NCI-H187 (cell line): Measurements from ENCODE around the gene ATXN3.
"Not testable (repeated sequence)": the region's sequence is repeated elsewhere in the genome, so short reads cannot be mapped to it uniquely, and the experiment has no call there.

Experiments used
- DNase-seq, 2 experiments: peaks; one replicate each; lab custom pipeline; 2025; lab: John Stamatoyannopoulos, UW

The ATXN3 gene

DNA sequence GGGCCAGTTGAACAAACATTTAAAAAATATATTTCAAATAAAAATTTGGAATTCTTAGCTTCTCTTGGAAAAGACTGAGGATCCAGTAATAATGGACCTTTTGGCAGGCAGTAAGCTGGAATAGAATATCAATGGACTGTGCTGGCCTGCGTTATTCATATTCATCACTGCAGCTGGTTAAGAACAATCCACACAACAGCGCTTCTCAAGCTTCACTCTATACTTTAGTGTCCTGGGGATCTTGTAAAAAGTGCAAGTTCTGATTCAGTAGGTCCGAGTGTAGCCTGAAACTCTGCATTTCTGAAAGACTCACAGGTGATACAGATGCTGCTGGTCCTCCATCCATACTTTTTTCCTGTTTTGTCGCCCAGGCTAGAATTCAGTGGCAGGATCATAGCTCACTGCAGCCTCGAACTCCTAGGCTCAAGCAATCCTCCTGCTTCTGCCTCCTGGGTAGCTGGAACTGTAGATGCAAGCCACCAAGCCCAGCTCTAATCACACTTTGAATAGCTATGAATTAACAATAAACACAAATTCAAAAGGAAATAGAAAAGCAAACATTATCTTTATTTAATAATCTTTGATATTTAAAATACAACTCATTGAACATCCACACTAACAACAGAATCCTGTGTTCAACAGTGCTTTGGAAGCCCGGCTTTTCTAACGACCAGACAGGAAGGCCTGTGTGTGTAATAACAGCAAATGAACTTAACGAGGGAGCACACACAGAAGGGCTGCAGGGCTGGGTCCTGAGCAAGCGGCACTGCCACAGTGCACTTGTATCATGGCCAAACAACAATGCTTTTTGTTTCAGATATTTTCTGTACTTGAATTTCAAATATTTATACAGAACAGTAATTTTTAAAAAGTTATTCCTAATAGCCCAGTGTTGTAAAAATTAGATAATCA is 48.1 kb downstream of the ATXN3 start:
- no peak for DNase-seq

GRCh38 chr14:92049781-92050180 is 56.6 kb downstream of the ATXN3 start:
- no peak for DNase-seq

GRCh38 chr14:92049221-92049620 is 57.2 kb downstream of the ATXN3 start:
- not testable (repeated sequence) for DNase-seq

- DNase-seq, result not testable (repeated sequence)
Observed at GRCh38 chr14:92045904-92046303, 60.5 kb downstream of the ATXN3 start.

DNA sequence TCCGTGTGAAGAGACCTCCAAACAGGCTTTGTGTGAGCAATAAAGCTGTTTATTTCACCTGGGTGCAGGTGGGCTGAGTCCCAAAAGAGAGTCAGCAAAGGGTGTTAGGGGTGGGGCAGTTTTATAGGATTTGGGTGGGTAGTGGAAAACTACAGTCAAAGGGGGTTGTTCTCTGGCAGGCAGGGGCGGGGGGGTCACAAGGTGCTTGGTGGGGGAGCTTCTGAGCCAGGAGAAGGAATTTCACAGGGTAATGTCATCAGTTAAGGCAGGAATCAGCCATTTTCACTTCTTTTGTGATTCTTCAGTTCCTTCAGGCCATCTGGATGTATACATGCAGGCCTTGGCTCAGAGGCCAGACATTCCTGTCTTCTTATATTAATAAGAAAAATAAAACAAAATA is 64.6 kb downstream of the ATXN3 start:
- DNase-seq, result not testable (repeated sequence)

- no peak for DNase-seq
Observed at GRCh38 chr14:92041203-92041602, 65.2 kb downstream of the ATXN3 start.

- peak; percentile 20 to 72 for DNase-seq
Observed at GRCh38 chr14:92040431-92041051, 65.8 kb downstream of the ATXN3 start.

- peak; percentile 91 to 95 for DNase-seq
Observed at GRCh38 chr14:92039719-92040430, 66.5 kb downstream of the ATXN3 start, which contains the start of gene TRIP11. Gene TRIP11 (minus strand): TSS chr14:92040059. CDS start chr14:92039685, 374 bp downstream.

DNA sequence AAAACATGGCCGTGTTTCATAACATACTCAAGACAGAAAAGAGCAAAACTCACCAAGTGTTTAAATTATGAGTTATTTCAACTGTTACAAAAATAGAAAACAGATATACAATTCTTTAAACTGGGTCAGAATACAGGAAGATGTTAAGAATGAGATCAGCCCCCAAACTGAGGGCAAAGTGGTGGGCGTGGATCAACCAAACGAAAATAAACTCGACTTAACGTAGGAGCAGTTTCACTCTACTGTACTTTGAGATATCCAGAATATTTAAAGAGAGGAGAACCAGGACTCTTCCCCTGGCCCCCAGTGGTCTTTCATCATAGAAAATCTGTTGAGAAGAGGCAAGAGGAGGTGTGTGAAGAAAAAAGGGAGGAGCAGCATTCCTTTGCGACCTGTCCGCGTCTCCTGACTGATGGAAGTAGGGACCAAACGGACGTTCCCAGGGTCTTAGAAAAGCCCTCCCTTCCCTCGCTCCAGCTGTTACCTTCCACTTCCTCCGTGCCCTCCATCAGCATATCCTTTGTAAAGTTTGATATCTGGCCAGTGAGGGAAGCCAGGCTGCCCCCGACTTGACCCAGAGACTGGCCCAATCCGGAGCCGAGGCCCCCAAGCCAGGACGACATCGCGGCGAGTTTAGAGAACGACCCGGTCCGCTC is 67.2 kb downstream of the ATXN3 start:
- no peak for DNase-seq

DNA sequence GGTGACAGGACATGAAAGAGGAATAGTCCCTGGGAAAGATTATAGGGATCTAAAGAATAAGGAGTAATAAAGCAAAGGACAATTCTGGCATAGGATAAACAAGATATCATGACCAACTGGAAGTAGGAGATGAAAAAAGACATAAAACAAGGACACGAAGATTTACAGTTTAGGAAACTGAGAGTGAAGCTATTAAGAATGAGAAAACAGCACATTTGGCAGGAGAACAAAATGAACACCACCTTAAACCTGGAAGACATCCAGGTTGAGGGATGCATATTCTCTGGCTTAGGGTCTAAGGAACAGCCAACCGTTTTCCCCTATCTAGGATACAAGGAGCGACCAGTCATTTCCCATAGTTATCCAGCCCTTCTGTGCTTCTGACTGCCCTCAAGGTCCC is 68.4 kb downstream of the ATXN3 start:
- DNase-seq, result no peak

DNA sequence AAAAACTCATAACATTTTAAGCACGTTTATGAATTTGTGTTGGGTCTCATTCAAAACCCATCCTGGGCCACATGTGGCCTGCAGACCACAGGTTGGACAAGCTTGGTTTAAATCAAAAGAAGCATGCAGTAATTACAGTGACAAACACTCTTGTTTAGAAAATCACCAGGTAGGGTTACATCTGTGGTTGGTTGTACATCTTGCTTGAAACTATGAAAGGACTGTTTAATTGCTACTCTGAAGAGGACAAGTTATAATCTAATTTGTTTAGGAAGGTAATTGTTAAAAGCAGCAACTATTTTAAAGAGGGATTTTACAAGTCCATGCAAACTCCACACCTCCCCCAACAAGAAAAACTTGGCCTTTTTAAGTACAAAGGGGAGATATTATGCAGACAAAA is 70.5 kb downstream of the ATXN3 start:
- DNase-seq, result no peak

- DNase-seq, result no peak
Observed at GRCh38 chr14:92033906-92034687, 72.3 kb downstream of the ATXN3 start.

GRCh38 chr14:92033433-92033832 is 72.9 kb downstream of the ATXN3 start:
- no peak for DNase-seq

DNA sequence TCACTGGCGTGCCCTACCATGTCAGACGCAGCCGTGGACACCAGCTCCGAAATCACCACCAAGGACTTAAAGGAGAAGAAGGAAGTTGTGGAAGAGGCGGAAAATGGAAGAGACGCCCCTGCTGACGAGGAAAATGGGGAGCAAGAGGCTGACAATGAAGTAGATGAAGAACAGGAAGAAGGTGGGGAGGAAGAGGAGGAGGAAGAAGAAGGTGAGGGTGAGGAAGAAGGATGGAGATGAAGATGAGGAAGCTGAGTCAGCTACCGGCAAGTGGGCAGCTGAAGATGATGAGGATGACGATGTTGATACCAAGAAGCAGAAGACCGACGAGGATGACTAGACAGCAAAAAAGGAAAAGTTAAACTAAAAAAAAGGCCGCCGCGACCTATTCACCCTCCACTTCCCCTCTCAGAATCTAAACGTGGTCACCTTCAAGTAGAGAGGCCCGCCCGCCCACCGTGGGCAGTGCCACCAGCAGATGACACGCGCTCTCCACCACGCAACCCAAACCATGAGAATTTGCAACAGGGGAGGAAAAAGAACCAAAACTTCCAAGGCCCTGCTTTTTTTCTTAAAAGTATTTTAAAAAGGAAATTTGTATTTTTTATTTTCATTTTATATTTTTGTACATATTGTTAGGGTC is 79.7 kb downstream of the ATXN3 start:
- no peak for DNase-seq

DNA sequence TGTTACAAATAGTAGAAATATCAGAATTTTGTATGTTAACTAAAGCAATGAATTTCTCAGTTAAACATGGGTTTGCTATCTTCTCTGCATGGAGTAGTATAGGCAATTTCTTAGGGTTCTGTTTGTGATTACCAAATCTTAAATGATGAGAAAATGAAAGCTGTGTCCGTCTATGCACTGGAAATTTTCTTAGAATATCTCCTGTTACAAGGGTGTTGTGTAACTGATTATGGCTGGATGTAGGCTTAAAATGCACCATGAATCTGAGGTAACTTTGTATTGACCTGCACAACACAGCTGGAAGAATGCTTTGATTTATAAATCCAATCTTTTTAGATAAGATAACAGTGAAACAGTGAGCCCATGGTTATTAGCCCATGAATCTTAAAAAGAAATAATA is 84.3 kb downstream of the ATXN3 start:
- DNase-seq, result no peak

- DNase-seq, result no peak
Observed at GRCh38 chr14:92021523-92021922, 84.9 kb downstream of the ATXN3 start.

GRCh38 chr14:92014040-92014439 is 92.3 kb downstream of the ATXN3 start:
- no peak for DNase-seq

DNA sequence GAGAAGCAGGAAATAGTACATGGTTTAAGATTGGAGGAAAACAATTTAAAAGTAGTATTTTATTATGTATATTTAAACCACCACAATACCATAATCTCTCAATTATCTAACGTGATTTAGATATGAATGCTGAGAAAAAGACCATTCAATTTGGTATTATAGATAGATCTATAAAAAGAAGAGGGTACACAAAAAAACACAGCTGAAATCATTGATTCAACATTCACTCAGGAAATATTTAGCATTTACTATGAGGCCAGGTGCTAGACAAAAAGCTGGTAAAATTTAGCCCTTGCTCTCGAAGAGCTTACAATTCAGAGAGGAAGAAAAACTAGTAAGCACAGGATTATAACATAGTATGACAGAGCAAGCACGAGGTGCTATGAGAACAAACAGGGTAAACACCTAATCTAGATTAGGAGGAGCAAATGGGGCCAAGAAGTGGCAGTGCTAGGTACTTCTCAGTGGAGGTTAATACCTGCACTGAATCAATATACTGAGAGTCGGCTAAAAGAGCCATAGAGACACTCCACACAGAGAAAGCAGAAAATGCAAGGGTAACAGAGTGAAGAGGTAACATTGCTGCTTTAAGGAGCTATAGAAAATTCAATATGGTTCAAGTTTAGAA is 94.1 kb downstream of the ATXN3 start:
- no peak for DNase-seq

- DNase-seq, result no peak
Observed at GRCh38 chr14:92010644-92011043, 95.7 kb downstream of the ATXN3 start.

GRCh38 chr14:92009604-92010003 is 96.8 kb downstream of the ATXN3 start:
- no peak for DNase-seq
